Inflammatory macrophage (primary cell): ENCODE results near the gene SLC2A6.
A peak's percentile ranks its signal among the peaks of the same experiment; 100 is the strongest.

Source experiments
- DNase-seq, 2 donors: peaks; one replicate each; pipeline ENCODE4 v3.0.0-alpha.2; 2020 to 2022

Gene SLC2A6

GRCh38 chr9:133433351-133433843 lies 45.5 kb downstream of the SLC2A6 start:
- DNase-seq = no peak

GRCh38 chr9:133430244-133430643 lies 48.7 kb downstream of the SLC2A6 start:
- peak in 1 of 2 donors; percentile 2 for DNase-seq

- DNase-seq = no peak
Measured at GRCh38 chr9:133429641-133430161, 49.2 kb downstream of the SLC2A6 start.

GRCh38 chr9:133429214-133429613 lies 49.7 kb downstream of the SLC2A6 start:
- no peak for DNase-seq

- DNase-seq = no peak
Measured at GRCh38 chr9:133428617-133429101, 50.2 kb downstream of the SLC2A6 start.

GRCh38 chr9:133427658-133428348 lies 51.1 kb downstream of the SLC2A6 start:
- DNase-seq = no peak

GRCh38 chr9:133426011-133426410 lies 52.9 kb downstream of the SLC2A6 start:
- no peak for DNase-seq

GRCh38 chr9:133425049-133425632 lies 53.8 kb downstream of the SLC2A6 start:
- no peak for DNase-seq

- DNase-seq = no peak
Measured at GRCh38 chr9:133424187-133424586, 54.7 kb downstream of the SLC2A6 start.

GRCh38 chr9:133423216-133423615 lies 55.7 kb downstream of the SLC2A6 start:
- DNase-seq = no peak

- no peak for DNase-seq
Measured at GRCh38 chr9:133421615-133422542, 57.0 kb downstream of the SLC2A6 start, which contains the start of gene ADAMTS13. ADAMTS13 (plus strand) TSS chr9:133422367; CDS start chr9:133422444, 77 bp downstream.
